Central memory CD4-positive, alpha-beta T cell (primary cell): ENCODE results near the gene WNT9B.
"Not testable (repeated sequence)": the region's sequence is repeated elsewhere in the genome, so short reads cannot be mapped to it uniquely, and the experiment has no call there.

ENCODE experiments used
- DNase-seq: peaks from one replicate; pipeline ENCODE4 v3.0.0; 2022

WNT9B gene

DNA sequence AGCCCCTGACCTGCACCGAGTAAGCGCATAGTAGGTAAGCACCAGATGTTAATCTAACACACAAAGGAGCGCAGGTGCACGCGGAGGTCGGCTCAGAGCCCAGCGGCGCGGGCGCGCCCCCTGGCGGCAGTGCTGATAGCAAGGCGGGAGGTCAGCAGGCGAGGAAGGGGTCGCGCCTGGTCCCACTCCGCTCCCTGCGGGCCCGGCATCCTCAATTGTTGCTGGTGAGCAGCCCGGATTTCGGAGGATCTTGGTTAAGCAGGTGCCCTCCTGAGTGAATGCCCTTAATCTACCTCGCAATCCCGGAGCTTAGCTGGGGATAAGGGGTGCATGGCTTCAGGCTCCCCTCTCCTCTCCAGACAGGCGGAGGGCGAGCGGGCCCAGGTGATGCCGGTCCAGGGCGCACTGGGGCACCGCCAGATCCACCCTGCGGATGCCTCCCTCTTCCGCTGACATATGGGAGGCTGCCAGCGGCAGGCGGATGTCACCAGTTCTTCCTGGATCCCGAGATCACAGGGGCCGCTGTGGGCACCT is 28.9 kb upstream of the WNT9B start:
- no peak for DNase-seq

DNA sequence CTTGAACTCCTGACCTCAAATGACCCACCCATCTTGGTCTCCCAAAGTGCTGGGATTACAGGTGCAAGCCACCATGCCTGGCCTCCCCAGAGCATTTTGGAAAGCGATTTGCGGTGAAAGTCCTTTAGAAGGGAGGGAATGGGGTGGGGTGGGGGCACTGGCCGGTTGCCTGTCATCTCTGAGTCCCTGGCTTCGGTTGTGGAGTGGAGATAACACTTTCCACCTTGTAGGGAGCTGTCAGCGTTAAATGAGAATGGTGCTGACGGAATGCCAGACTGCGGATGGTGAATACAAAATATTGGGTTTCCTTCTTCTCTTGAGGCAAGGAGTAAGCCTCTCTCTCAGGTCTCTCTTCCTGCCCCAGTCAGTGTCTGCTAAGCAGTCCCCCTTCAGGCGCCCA is 27.7 kb upstream of the WNT9B start:
- no peak for DNase-seq

DNA sequence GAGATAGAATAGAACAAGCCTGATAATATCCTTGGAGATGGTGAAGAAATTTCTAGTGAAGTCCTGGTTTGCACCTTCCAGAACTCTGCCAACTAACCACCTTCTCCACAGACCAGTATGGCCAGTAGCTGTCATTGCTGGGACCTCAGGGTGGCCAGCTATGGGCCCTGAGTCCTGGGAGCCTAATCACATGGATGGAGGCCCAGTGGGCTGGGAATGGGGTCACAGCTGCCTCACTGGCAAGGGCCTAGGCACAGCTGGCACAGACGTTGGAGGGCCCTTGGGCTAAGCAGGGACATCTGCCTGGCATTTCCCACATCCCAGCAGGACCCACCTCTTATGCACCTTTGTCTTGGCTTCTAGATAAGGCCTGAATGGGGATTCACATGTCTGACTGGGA is 25.3 kb upstream of the WNT9B start:
- DNase-seq = no peak

DNA sequence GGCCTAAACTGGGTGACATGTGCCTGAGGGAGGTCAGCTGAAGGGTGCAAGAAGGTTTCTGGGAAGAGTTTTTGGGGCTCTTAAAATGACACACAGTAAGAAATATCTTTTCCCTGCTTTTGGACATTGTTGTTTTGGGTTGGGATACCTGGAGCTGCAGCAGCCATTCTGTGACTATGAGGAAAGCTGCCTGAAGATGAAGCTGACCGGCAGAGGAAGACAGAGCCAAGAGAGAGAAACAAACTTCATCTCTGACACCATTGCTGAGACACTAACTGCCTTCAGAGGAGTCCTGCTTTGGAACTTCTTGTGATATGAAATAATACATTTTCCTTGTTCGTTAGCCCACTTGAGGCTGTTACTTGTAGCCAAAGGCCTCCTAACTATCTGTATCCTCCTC is 24.1 kb upstream of the WNT9B start:
- no peak for DNase-seq

DNA sequence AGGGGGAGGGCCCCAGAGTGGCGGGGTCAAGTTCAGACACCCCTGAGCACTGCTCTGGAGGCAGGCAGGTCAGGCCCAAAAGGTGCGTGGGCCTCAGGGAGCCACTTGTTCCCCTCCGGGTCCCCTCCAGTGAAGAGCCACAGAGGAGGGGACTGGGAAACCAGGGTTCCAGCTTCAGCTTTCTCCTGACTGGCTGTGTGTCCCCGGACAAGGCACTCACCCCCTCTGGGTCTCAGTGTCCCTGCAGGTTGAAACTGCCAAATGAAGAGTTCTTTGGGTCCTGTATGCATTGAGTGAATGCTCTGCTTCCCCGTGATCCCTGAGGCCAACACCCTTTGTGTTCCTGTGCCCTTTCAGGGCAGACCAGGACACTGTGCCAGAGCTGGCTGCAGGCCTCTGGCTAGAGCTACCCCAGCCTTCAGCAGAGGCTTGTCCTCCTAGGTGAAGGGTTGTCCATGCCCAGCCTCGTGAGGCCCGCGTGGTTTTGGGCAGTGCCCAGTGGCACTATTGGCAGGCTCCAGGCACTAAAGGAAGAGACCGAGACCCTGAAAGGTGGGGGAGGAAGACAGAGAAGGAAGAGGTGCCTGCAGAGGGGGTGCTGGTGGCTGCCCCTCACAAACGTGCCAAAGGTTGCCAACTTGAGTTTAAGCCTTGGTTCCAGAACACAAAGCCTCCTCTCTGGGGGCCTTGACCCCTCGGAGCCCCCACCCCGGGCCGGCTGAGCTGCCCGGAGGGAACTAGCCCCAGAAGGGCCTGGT is 19.6 kb upstream of the WNT9B start:
- no peak for DNase-seq

DNA sequence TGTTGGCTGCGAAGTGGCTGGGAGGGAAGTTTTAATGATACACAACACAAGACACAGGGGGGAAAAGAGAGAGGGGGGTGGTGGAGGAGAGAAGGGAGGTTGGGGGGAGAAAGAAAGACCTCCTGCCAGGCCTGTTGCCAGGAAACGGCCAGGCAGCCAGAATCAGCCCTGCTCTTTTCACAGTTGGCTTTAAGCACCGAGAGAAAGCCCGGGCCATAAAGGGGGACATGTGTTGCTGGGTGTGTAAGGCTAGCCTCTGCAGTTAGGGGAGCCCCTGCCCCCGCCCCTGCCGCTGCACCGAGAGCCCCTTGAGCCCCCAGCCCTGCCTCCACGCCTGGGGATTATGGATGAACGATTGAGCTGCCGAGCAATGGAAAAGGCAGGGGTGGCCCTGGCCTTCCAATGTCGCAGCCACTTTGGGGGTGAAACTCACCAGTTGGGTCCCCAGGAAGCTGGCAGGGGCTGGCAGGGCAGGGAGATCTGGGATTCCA is 19.0 kb upstream of the WNT9B start:
- DNase-seq = no peak

DNA sequence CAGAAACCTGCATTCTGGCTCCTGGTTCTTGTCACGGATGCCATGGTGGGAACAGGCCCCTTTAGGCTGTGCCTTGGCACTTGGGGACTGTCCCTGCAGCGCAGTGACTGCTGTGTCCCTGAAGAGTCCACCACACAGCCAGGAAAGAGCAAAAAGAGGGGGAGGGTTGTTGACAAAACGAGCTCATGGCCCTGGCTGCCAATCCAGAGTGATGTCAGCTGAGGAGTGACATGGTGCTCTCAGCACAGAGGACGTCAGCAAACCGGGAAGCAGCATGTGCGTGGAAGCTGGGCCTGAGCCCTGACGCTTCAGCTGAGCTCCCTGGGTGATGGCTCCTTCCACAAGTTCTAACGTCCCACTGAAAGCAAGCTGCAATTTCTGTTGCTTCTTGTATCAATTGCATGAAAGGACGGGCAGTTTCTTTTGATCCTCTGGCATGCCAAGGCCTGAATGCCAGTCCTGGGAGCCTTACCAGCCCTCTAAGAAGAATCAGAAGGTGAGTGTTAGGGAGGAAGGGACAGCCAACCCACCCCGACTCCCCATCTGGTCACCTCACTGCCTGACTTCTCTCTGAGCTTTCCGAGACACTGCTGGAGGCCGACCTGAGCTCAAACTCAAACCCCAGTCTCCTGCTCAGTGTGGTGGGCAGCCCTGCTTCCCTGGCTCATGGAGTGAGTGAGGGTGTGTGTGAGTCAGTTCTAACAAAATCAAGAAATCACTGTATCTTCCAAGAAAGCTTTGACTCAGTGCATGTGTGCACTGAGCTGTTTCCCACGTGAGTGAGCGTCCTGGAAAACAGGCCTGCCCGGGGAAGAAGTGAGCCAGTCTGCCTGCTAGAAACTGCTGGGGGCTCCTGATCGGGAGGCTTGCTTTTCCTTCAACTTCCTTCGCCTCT is 18.2 kb upstream of the WNT9B start:
- DNase-seq = no peak

DNA sequence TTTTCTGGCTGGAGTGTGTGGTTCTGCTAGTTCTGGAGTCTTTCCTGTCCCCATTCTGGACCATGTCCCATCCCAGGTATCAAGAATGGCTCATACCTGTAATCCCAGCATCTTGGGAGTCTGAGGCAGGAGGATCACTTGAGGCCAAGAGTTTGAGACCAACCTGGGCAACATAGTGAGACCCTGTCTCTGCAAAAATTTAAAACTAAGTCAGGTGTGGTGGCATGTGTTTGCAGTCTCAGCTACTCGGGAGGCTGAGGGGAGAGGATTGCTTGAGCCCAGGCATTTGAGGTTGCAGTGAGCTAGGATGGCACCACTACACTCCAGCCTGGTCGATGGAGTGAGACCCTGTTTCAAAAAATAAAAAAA is 17.6 kb upstream of the WNT9B start:
- no peak for DNase-seq

DNA sequence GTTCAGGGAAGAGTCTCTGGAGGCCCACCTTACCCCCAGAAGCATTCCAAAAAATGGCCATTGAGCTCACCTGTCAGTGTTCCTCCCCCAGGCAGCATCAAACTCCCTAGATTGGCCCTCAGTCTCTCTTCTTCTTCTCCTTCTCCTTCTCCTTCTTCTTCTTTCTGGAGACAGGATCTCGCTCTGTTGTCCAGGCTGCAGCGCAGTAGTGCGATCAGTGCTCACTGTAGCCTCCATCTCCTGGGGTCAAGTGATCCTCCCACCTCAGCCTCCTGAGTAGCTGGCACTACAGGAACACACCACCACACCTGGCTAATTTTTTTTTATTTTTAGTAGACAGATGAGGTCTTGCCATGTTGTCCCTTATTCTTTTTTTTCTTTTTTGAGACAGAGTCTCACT is 16.5 kb upstream of the WNT9B start:
- DNase-seq = no peak

DNA sequence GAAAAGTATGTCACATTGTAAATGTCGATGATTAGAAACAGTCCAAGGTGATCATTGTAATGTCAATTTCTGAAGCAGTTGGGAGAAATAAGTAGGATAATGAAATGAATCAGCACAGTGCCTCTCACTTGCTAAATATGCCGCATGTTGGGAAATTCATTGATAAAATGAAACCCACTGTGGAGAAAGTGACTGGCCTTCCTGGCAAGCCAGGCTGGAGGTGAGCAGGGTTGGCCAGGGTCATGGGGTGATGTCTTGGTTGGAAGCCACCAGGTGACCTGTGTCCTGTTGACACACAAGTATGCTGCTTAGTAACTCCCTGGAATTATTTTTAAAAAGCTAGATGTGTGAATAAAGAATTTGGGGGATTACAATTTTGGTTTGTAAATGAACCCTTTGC is 14.9 kb upstream of the WNT9B start:
- no peak for DNase-seq

DNA sequence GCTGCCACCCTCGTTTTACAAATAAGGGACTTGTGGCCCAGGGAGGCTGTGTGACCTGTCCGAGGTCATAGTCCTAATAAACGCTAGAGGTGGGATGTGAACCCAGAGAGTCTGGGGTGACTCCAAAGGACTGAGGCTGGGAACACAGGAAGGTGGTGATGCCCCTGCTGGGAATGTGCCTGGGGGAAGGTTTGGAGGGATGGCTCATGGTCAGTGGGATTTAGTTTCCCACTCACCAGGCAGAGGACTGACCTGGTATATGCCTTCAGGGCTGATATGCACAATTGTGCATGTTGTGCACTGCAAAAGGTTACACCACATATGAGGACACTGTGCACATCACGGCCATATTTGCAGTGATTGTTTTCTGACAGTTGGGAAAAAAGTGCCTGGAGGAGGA is 13.9 kb upstream of the WNT9B start:
- DNase-seq = no peak

DNA sequence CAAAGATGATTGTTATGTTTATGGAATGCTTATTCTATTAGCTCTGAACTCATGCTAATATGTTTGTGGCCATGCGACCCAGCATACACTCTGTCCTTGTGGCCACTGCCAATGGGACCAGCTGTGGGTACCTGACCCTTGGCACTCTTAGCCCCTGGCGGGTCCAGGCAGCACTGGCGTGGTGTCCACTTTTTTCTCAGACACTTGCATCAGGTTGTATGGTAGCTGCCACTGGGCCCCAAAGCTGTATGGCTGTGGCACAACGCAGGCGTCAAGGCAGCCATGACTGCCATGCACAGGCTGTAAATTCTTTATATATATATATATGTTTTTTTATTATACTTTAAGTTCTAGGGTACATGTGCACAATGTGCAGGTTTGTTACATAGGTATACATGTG is 12.2 kb upstream of the WNT9B start:
- no peak for DNase-seq

DNA sequence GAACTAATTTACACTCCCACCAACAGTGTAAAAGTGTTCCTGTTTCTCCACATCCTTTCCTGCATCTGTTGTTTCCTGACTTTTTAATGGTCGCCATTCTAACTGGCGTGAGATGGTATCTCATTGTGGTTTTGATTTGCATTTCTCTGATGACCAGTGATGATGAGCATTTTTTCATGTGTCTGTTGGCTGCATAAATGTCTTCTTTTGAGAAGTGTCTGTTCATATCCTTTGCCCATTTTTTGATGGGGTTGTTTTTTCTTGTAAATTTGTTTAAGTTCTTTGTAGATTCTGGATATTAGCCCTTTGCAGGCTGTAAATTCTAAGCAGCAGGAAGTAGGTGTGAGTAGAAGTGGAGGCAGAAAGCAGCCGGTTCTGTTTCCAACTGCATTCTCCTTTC is 10.8 kb upstream of the WNT9B start:
- not testable (repeated sequence) for DNase-seq

DNA sequence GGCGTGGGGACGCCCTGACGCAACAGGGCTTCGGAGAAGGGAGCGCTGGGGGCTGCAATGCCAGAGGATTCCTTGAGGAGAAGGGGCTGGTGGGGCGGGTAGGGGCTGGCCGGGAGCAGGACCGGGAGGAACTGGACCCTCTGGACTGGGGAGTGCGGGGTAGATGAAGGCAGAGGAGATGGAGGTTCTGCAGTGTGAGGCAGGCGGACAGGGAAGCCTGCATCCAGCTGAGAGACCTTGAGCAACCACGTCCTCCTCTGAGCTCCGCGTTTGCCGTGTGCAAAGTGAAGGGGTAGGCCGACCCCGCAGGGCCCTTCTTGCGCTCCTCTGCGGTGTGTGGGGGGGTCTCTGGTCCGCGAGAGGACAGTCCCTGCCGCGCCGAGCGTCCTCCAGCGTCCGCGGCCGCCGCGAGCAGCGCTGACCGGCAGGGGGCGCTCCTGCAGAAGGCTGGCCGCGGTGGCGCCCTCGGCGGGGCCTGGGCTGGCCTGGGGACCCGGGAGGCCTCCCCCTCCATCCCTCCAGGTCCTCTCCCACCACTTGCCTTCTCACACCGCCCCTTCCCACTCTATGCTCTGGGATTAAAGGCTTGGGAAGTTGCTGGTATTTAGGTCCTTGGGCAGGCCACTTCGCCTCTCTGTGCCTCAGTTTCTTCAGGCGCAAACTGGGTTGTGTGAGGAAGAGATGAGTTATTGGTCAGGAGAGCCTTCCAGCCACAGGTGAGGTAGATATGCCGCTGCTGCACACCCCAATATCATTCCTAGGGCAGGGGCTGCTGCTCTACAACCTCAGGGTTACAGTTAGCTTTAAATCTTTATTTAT is 9.6 kb upstream of the WNT9B start:
- no peak for DNase-seq

DNA sequence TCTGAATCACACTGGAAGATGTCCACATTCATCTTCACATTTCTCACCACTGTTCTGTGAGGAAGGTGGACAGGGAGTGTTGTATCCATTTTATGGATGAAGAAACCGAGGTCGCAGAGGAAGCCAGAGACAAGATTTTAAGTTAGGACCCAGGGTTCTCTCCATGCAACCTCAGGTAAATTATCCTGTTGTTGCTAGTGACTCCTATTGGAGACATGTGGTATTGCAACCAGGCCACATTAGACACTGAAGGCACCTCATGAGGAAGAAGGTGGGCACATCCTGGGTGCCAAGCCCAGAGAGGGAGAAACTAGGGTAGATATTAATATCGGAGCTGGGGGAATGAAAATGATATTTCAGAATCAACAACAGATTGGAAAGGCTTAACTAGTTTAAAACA is 8.5 kb upstream of the WNT9B start:
- no peak for DNase-seq

DNA sequence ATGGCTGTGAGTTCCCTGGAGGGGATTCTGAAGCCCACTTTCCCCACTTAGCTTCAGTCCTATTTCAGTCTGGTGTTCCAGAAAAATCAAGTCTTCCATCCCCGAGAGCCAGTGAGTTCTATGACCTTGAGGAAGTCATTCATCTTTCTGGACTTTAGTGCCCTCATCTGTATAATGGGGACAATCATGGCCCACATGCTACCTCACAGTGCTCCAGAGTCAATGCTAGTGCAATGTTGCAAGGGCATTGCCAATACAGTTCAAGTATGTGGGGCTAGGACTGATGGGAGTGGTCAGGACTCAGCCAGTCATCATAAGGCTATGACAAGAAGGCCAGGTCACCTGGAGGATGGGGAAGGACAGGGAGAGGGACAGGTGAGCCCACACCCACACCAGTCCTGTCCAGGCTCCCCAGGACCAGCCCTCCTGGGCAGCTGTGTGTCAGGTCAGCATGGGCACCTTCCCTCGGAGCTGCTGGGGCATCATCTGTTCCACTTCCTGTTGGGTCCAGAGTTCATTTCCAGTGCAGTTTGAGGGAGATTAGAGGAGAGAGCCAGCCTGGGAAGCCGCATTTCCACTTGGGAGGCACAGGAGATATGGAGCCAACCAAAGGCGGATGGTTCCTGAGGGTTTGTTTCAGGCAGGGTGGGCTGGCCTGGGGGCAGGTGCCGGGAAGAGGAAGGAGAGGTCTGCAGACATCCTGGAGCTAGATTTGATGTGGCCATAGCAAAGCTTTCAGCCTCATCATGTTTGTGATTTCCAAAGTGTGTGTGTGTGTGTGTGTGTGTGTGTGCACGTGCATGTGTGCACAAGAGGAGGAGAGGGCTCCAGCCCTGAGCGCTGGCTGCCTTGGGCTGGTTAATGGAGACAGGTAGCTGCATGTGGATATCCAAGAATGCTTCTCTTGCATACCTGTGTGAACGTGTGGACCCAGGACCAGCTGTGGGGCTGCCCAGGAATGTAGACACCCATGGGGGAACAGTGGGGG is 3.9 kb upstream of the WNT9B start:
- no peak for DNase-seq

DNA sequence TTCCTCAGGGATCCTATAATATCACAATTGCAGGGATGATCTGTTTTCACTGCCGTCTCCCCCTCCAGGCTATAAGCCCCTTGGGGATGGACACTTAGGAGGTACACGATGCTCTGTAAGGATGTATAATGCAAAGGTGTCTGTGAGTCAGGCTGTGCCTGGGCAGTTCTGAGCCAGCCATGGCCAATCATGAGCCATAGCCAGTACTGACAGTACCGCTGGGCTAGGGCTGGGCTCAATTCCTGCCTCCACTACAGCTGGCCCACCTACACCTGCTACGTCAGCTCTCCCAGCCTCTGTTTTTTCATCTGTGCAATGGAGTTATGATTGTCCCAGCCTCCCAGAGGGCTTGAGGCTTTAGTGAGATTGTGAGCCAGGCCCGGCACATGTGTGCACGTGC is 2.8 kb upstream of the WNT9B start:
- no peak for DNase-seq

DNA sequence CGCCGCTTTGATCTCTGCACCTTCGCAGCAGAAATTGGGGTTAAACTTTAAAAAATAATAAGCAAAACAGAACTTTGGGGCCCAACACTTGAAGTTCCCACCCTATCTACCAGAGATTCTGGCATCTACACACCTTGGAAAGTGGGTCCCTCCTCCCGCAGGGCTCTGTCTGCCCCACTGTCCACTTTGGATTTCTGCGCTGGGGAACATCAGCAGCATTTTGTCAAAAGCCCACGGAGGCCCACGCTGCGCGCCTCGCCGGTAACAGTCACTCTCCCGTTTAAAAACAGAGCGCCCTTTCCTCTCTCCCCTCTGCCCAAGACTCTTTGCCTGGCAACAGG is 725 bp upstream of the WNT9B start:
- DNase-seq = no peak

DNA sequence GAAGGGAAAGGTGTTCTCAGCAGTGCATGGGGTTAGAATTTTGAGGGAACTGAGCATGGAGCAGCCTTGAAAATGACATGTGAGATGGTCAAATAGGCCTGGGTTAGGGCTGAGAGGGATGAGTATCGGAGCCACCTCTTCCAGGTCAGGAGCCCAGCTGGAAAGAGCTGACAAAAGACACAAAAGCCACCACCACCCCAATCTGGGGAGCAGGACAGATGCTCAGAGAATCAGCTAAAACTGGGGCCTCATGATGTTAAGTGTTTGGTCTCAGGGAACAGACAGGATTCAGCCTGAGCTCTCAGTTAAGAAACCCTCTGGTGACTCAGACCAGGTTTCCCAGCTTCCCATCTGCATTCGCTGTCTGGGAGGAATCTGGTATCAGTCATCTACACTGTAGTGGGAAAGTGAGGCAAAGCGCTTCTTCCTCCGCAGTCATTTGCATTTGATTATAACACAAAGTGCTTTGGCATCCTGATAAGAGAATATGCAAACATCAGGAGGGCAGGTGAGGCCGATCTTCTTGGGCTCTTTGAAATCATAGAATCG is 2.6 kb downstream of the WNT9B start:
- DNase-seq = no peak

DNA sequence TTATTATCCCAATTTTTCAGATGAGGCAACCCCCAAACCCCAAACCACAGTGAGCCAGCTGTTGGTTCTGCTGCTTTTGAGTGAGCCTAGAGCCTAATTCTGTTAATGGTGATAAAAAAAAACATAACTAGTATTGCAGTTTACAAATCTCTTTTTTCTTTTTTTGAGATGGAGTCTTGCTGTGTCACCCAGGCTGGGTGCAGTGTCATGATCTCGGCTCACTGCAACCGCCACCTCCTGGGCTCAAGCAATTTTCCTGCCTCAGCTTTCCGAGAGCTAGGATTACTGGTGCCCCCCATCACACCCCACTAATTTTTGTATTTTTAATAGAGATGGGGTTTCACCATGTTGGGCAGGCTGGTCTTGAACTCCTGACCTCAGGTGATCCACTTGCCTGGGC is 3.1 kb downstream of the WNT9B start:
- no peak for DNase-seq

DNA sequence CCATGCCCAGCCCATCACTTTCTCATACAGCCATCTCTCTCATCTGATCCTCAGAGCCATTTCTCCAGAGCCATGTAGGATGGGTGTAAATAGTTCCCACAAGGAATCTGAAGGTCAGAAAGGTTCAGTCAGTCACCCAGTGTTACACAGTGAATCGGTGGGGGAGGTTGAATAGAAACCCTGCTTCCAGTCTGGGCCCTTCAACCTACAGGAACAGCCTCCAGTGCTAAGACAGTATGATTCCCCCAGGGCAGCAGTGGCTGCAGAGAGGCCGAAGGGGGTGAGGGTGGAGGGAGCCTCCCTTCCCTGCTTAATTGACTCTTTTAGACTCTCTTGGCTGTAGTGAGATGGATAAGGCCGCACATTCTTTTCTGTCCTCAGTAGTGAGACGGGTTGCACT is 3.6 kb downstream of the WNT9B start:
- DNase-seq = no peak

DNA sequence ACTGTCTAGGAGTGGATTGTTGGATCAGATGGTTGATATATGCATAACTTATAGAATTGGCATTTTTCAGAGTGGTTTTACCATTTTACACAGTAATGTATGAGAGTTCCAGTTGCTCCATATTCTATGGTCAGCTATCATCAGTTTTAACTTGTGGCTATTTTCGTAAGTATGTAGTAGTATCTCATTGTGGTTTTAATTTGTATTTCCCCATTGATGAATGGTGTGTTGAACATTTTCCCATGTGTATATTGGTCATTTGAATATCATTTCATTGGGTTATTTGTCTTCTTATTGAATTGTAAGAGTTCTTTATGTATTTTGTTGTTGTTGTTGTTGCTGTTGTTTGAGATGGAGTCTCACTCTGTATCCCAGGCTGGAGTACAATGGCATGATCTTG is 6.2 kb downstream of the WNT9B start:
- DNase-seq = no peak
